COR-L47 (cell line): ENCODE data around the gene SEC31B.

Experiments
- DNase-seq: peaks from one replicate; lab custom pipeline; 2025; lab: John Stamatoyannopoulos, UW

SEC31B gene

DNA sequence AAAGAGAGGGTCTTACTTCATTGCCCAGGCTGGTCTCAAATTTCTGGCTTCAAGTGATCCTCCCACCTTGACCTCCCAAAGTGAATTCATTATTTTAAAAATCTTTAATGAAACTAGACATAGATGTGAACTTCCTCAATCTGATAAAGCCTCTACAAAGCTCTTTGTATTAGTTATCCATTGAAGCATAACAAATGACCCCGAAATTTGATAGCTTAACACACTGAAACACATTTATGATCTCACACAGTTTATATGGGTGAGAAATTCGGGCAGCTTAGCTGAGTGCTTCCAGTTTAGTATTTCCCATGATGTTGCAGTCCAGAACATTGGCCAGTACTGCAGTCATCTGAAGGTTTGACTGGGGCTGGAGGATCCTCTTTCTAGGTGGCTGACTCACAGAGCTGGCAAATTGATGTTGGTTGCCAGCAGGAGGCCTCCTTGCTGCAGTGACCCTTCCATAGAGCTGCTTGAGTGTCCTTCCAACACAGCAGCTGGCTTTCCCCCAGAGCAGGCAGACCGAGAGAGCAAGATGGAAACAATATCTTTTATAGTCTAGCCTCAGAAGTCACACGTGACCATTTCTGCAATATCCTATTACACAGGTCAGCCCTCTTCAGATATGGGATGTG lies 73.4 kb downstream of the SEC31B start:
- no peak for DNase-seq

DNA sequence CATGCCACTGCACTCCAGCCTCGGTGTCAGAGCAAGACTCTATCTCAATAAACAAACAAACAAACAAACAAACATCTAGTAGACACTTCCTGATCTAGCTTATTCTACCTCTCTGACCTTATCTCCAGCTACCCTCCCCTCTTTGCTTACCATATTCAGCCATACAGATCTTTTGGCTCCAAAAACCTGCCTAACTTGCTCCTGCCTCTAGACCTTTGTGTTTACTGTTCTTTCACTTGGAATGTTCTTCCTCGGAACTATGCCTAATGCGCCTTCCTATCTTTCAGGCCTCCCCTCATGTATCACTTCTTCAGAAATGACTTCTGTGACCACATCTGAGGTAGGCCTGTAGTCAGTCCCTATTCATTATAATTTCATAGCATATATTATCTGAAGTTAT lies 77.1 kb downstream of the SEC31B start:
- DNase-seq, result no peak

DNA sequence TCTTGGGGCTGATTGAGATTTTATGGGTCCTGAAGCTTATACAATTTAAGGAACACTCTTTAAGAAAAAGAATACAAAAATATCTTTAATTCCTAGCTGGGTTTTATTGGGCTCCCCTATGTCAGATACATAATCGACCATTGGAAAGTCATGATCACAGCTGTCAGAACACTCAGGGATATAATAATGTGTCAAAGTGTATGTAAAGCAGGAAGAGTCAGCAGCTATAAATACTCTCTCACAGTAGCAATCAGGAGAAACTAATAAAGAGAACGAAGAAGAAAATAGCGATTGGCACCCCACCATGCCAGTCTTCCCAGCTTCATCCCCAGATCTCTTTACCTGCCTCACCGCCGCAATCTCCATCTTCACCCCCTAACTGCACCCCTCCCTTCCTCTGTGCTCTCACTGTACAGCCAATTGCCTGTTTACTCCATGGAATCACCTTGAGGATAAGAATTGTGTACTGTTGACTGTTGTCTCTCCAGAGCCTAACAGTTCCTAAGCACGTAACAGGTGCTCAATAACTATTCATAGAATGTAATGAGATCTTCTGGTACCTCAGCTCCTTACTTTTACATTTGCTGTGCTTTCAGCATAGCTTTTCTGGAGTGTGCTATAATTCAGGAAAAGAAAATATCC lies 80.9 kb downstream of the SEC31B start:
- no peak for DNase-seq
